A673 (cell line): Measurements from ENCODE around the gene SMAD3.

Source experiments
- CTCF ChIP-seq: fragments of 300-800, 200-600 bp; sonication (generic); conservative IDR thresholded peaks from 2 replicates; pipeline ENCODE4 v1.5.1; 2017; ENCODE audit warnings: low read depth, mild to moderate bottlenecking, antibody characterized with exemption, low read length, moderate library complexity, mixed read lengths
- EZH2 ChIP-seq: fragments of 200-600 bp; sonication (generic); IDR thresholded peaks from 2 replicates; pipeline ENCODE4 v1.6.1; 2017; ENCODE audit warnings: borderline replicate concordance, low read depth, mild to moderate bottlenecking, mixed read lengths, antibody characterized with exemption, low read length; ENCODE audit not compliant: poor library complexity, severe bottlenecking

DNA sequence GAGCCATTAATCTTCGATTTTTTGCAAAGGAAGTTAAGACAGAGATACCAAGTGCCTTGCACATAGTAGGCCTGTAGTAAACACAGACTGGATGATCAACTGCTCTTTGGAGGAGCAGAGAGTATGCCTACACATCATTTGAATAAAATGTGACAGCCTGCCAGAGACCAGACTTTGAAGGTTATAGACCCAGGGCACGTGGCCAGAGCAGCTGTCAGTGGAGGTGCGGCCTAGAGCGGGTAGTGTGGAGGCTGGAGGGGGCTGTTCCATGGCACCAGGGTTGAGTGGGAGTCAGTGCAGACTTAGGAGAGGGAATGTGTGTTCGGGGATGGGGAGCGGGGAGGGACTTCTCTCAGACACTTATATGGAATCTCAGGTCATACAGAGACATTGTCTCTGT is 80.8 kb downstream of the SMAD3 start:
- no peak for TF ChIP-seq EZH2
- no peak for TF ChIP-seq CTCF
